ENCODE data around the gene SLC4A5.
"Not testable (repeated sequence)": the region's sequence is repeated elsewhere in the genome, so short reads cannot be mapped to it uniquely, and the experiment has no call there.

The SLC4A5 gene

GRCh38 chr2:74225698-74226459, 117.3 kb downstream of the SLC4A5 start:
- no peak for DNase-seq

- DNase-seq = no peak
Observed at GRCh38 chr2:74223941-74224770, 119.1 kb downstream of the SLC4A5 start.

GRCh38 chr2:74222300-74222650, 120.9 kb downstream of the SLC4A5 start:
- DNase-seq = no peak

GRCh38 chr2:74221604-74222299, 121.5 kb downstream of the SLC4A5 start:
- no peak for DNase-seq

- no peak for DNase-seq
Observed at GRCh38 chr2:74221091-74221490, 122.1 kb downstream of the SLC4A5 start.

GRCh38 chr2:74219846-74220486, 123.2 kb downstream of the SLC4A5 start:
- DNase-seq = no peak

GRCh38 chr2:74216642-74217041, 126.6 kb downstream of the SLC4A5 start:
- DNase-seq = no peak

- not testable (repeated sequence) for DNase-seq
Observed at GRCh38 chr2:74215771-74216170, 127.4 kb downstream of the SLC4A5 start.

- DNase-seq = no peak
Observed at GRCh38 chr2:74212702-74213410, 130.4 kb downstream of the SLC4A5 start.

GRCh38 chr2:74206180-74206688, 137.0 kb downstream of the SLC4A5 start:
- peak; percentile 61 for DNase-seq

- peak; percentile 36 for DNase-seq
Observed at GRCh38 chr2:74205596-74205995, 137.6 kb downstream of the SLC4A5 start.

- DNase-seq = no peak
Observed at GRCh38 chr2:74205113-74205512, 138.1 kb downstream of the SLC4A5 start.

- DNase-seq = no peak
Observed at GRCh38 chr2:74204436-74204835, 138.8 kb downstream of the SLC4A5 start.

GRCh38 chr2:74201596-74201995, 141.6 kb downstream of the SLC4A5 start:
- no peak for DNase-seq

GRCh38 chr2:74201196-74201595, 142.0 kb downstream of the SLC4A5 start:
- no peak for DNase-seq

GRCh38 chr2:74199871-74200305, 143.3 kb downstream of the SLC4A5 start:
- peak; percentile 16 for DNase-seq

- DNase-seq = no peak
Observed at GRCh38 chr2:74199275-74199701, 143.9 kb downstream of the SLC4A5 start.

- DNase-seq = peak; percentile 92
Observed at GRCh38 chr2:74198461-74199274, 144.5 kb downstream of the SLC4A5 start, which contains the start of gene MTHFD2. Gene MTHFD2 (plus strand): TSS chr2:74198615. CDS start chr2:74198642, 27 bp downstream.

GRCh38 chr2:74198023-74198460, 145.2 kb downstream of the SLC4A5 start:
- DNase-seq = no peak

- no peak for DNase-seq
Observed at GRCh38 chr2:74197049-74197448, 146.2 kb downstream of the SLC4A5 start.

- no peak for DNase-seq
Observed at GRCh38 chr2:74194799-74195198, 148.4 kb downstream of the SLC4A5 start.

Data from CD4-positive, alpha-beta T cell treated with Interleukin-12 subunit alpha and Interleukin-12 subunit beta, for 1 hour (primary cell).